Ovary (tissue), 3 donors: ENCODE data around the gene SOAT2.

Source experiments
- POLR2A ChIP-seq: fragments of 450-650 bp; IDR thresholded peaks from one replicate; pipeline ENCODE4 v1.6.1; 2017; ENCODE audit warnings: antibody characterized with exemption, mild to moderate bottlenecking, moderate library complexity
- TF ChIP-seq, protein P1 (sequence below), 3 donors: fragments of 450-650 bp in 2 of 3; fragments of 200-600 bp in 1 of 3; IDR thresholded peaks; one replicate each; pipeline versions ENCODE4 v1.5.1 to v1.8.0; 2016 to 2022; ENCODE audit warnings: antibody characterized with exemption in 3 of 3, mild to moderate bottlenecking in 1 of 3
- donor health status: DM: no; HTN: no; CAD: no.

DNA sequence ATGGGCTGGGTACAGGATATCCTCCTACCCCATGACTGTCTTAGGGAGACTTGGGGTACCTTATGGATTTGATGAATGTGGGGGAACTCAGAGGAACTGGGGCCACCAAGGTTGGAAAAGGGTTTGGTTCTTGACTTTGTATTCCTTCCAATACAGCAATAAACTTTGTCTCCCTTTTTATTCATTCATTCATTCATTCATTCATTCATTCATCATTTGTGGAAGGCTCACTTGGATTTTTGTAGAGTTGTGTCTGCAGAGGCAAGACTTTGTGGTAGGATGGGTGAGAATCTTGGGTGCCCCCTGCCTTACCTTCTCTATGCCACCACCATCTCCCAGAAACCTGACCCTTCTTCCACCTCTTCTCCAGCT, 21.1 kb downstream of the SOAT2 start:
- TF ChIP-seq, protein P1, sequence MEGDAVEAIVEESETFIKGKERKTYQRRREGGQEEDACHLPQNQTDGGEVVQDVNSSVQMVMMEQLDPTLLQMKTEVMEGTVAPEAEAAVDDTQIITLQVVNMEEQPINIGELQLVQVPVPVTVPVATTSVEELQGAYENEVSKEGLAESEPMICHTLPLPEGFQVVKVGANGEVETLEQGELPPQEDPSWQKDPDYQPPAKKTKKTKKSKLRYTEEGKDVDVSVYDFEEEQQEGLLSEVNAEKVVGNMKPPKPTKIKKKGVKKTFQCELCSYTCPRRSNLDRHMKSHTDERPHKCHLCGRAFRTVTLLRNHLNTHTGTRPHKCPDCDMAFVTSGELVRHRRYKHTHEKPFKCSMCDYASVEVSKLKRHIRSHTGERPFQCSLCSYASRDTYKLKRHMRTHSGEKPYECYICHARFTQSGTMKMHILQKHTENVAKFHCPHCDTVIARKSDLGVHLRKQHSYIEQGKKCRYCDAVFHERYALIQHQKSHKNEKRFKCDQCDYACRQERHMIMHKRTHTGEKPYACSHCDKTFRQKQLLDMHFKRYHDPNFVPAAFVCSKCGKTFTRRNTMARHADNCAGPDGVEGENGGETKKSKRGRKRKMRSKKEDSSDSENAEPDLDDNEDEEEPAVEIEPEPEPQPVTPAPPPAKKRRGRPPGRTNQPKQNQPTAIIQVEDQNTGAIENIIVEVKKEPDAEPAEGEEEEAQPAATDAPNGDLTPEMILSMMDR (IDR thresholded peaks at IDR 0.05) = no peak
- TF ChIP-seq POLR2A = no peak
